CD8-positive, alpha-beta memory T cell (primary cell): ENCODE data around the gene FOXE1. TPM values are rescaled to one million over a fixed set of nuclear protein-coding genes. Genes with fewer than 3 reads are reported as not detected.

Source experiments
- CTCF ChIA-PET: fragments of 350-600 bp; sonication (Branson Sonifier 250); formaldehyde crosslinking; loops from one replicate; lab custom pipeline; 2021; ENCODE audit warnings: antibody characterized with exemption; lab: Charles Lee
- POLR2A ChIA-PET: fragments of 350-600 bp; sonication (Branson Sonifier 250); formaldehyde crosslinking; loops from one replicate; lab custom pipeline; 2021; ENCODE audit warnings: antibody characterized with exemption; lab: Charles Lee
- DNase-seq, 5 donors: peaks; one replicate each; pipeline versions ENCODE4 v3.0.0 to v3.0.0-alpha.2; 2020 to 2022; ENCODE audit warnings: mixed read lengths in 1 of 5
- H3K27ac ChIP-seq: one replicate; pipeline ENCODE4 v1.7.0; 2013; ENCODE audit warnings: low read depth, mild to moderate bottlenecking, low read length, moderate library complexity
- H3K27me3 ChIP-seq: 2 replicates; pipeline ENCODE4 v1.7.0; 2013; ENCODE audit warnings: low read length, mild to moderate bottlenecking; ENCODE audit not compliant: insufficient read depth, poor library complexity, severe bottlenecking
- H3K36me3 ChIP-seq: 2 replicates; pipeline ENCODE4 v1.7.0; 2013; ENCODE audit warnings: mild to moderate bottlenecking, low read length, moderate library complexity; ENCODE audit not compliant: insufficient read depth
- H3K4me1 ChIP-seq: 2 replicates; pipeline ENCODE4 v1.7.0; 2013; ENCODE audit warnings: mild to moderate bottlenecking, low read length, moderate library complexity; ENCODE audit not compliant: insufficient read depth
- H3K4me3 ChIP-seq: 2 replicates; pipeline ENCODE4 v1.7.0; 2013; ENCODE audit warnings: mild to moderate bottlenecking, low read length
- H3K9me3 ChIP-seq: 2 replicates; pipeline ENCODE4 v1.7.0; 2013; ENCODE audit warnings: mild to moderate bottlenecking, low read length
- H3K27ac Mint-ChIP-seq, 8 donors: one replicate each; pipeline ENCODE4 v1.8.0; 2020 to 2021; ENCODE audit warnings: mixed read lengths in 8 of 8, mild to moderate bottlenecking in 6 of 8, inconsistent platforms in 3 of 8, moderate library complexity in 3 of 8
- H3K27me3 Mint-ChIP-seq, 2 donors: one replicate each; pipeline ENCODE4 v1.8.0; 2020 to 2021; ENCODE audit warnings: mixed read lengths in 2 of 2, mild to moderate bottlenecking in 1 of 2, moderate library complexity in 1 of 2
- H3K36me3 Mint-ChIP-seq, 3 donors: one replicate each; pipeline ENCODE4 v1.8.0; 2020 to 2021; ENCODE audit warnings: mixed read lengths in 3 of 3, inconsistent platforms in 1 of 3, mild to moderate bottlenecking in 1 of 3
- H3K4me1 Mint-ChIP-seq, 3 donors: one replicate each; pipeline ENCODE4 v1.8.0; 2020 to 2021; ENCODE audit warnings: mixed read lengths in 3 of 3, inconsistent platforms in 1 of 3, mild to moderate bottlenecking in 1 of 3
- H3K4me3 Mint-ChIP-seq, 7 donors: one replicate each; pipeline ENCODE4 v1.8.0; 2020 to 2021; ENCODE audit warnings: mixed read lengths in 7 of 7, mild to moderate bottlenecking in 6 of 7, moderate library complexity in 4 of 7, inconsistent platforms in 2 of 7
- H3K9me3 Mint-ChIP-seq, 5 donors: one replicate each; pipeline ENCODE4 v1.8.0; 2020 to 2022; ENCODE audit warnings: mixed read lengths in 5 of 5, mild to moderate bottlenecking in 3 of 5, moderate library complexity in 2 of 5, inconsistent platforms in 1 of 5
- polyA plus RNA-seq: library from polyadenylated mRNA; unstranded; fragments of 300-500 nt; fragmentation: Illumina TruSeq; gene quantifications from one replicate; pipeline ENCODE4 v1.2.3, GENCODE V29; 2021
- total RNA-seq, 2 experiments: library from RNA; stranded (reverse); gene quantifications; one replicate each; pipeline ENCODE4 v1.2.3, GENCODE V29; 2021

Gene FOXE1
- total and polyA plus RNA-seq, 3 experiments from 2014 or later, result 0.07 TPM; not detected in 2

GRCh38 chr9:97873425-97873824, 20.4 kb downstream of the FOXE1 start:
- CTCF ChIA-PET, result no interaction called here

GRCh38 chr9:97873882-97874281, 20.9 kb downstream of the FOXE1 start:
- no peaks in the 10 kb centered on the region for H3K4me1 Mint-ChIP-seq

More at GRCh38 chr9:97873425-97873824, 20.4 kb downstream of the FOXE1 start:
- POLR2A ChIA-PET, result no interaction called here
- no peaks in the 10 kb centered on the region for H3K36me3 ChIP-seq
- H3K4me3 ChIP-seq, result no peak overlapping the region
- Mint-ChIP-seq H3K36me3 (peaks cover 5 to 43% (median 8%) of the 10 kb centered on the region in 3 donors), H3K27ac (no peak overlapping the region), H3K4me3 (no peak overlapping the region), H3K4me1 (no peaks in the 10 kb centered on the region), H3K27me3 (peaks cover 5 to 20% of the 10 kb centered on the region in 2 donors), H3K9me3 (peaks cover 0 to 2% (median under 1%) of the 10 kb centered on the region in 5 donors)
- no peaks in the 10 kb centered on the region for H3K27me3 ChIP-seq
- no peaks in the 10 kb centered on the region for H3K4me1 ChIP-seq
- H3K27ac ChIP-seq, result no peak overlapping the region
- no peak for DNase-seq
- H3K9me3 ChIP-seq, result no peaks in the 10 kb centered on the region

GRCh38 chr9:97874624-97875023, 21.6 kb downstream of the FOXE1 start:
- H3K9me3 ChIP-seq, result no peaks in the 10 kb centered on the region
- H3K4me3 Mint-ChIP-seq, result no peak overlapping the region
- no peak overlapping the region for H3K27ac ChIP-seq
- ChIA-PET POLR2A (no interaction called here), CTCF (no interaction called here)
- H3K36me3 ChIP-seq, result no peaks in the 10 kb centered on the region
- H3K4me3 ChIP-seq, result no peak overlapping the region
- no peak for DNase-seq
- no peaks in the 10 kb centered on the region for H3K4me1 ChIP-seq
- peaks cover 0 to 10% of the 10 kb centered on the region in 2 donors for H3K27me3 Mint-ChIP-seq
- peaks cover 0 to 1% (median 0%) of the 10 kb centered on the region in 5 donors for H3K9me3 Mint-ChIP-seq
- no peak overlapping the region for H3K27ac Mint-ChIP-seq
- no peaks in the 10 kb centered on the region for H3K4me1 Mint-ChIP-seq
- H3K27me3 ChIP-seq, result no peaks in the 10 kb centered on the region
- peaks cover 5 to 32% (median 8%) of the 10 kb centered on the region in 3 donors for H3K36me3 Mint-ChIP-seq

More at GRCh38 chr9:97873882-97874281, 20.9 kb downstream of the FOXE1 start:
- Histone ChIP-seq H3K9me3 (no peaks in the 10 kb centered on the region), H3K4me3 (no peak overlapping the region), H3K27me3 (no peaks in the 10 kb centered on the region), H3K36me3 (no peaks in the 10 kb centered on the region), H3K27ac (no peak overlapping the region), H3K4me1 (no peaks in the 10 kb centered on the region)
- Mint-ChIP-seq H3K27ac (no peak overlapping the region), H3K9me3 (peaks cover 0 to 2% (median 0%) of the 10 kb centered on the region in 5 donors), H3K27me3 (peaks cover 3 to 15% of the 10 kb centered on the region in 2 donors), H3K36me3 (peaks cover 5 to 39% (median 8%) of the 10 kb centered on the region in 3 donors), H3K4me3 (no peak overlapping the region)
- POLR2A ChIA-PET, result no interaction called here
- no peak for DNase-seq
- CTCF ChIA-PET, result no interaction called here

- H3K4me1 Mint-ChIP-seq, result no peaks in the 10 kb centered on the region
- Histone ChIP-seq H3K4me1 (no peaks in the 10 kb centered on the region), H3K9me3 (no peaks in the 10 kb centered on the region), H3K36me3 (no peaks in the 10 kb centered on the region), H3K27ac (no peak overlapping the region), H3K27me3 (no peaks in the 10 kb centered on the region), H3K4me3 (no peak overlapping the region)
- H3K27ac Mint-ChIP-seq, result peak overlapping the region in 1 of 8 donors; percentile 33
- peaks cover 0 to 7% of the 10 kb centered on the region in 2 donors for H3K27me3 Mint-ChIP-seq
- DNase-seq, result no peak
- H3K4me3 Mint-ChIP-seq, result no peak overlapping the region
- H3K9me3 Mint-ChIP-seq, result peaks cover 0 to 1% (median 0%) of the 10 kb centered on the region in 5 donors
- ChIA-PET POLR2A (no interaction called here), CTCF (no interaction called here)
- peaks cover 5 to 28% (median 8%) of the 10 kb centered on the region in 3 donors for H3K36me3 Mint-ChIP-seq
These were observed 22.1 kb downstream of the FOXE1 start for GRCh38 chr9:97875111-97875510.

- Mint-ChIP-seq H3K4me3 (no peak overlapping the region), H3K4me1 (no peaks in the 10 kb centered on the region), H3K36me3 (peaks cover 5 to 21% (median 8%) of the 10 kb centered on the region in 3 donors), H3K9me3 (peaks cover 0 to 1% (median 0%) of the 10 kb centered on the region in 5 donors), H3K27ac (peak overlapping the region in 1 of 8 donors; percentile 11), H3K27me3 (peaks cover 0 to 5% of the 10 kb centered on the region in 2 donors)
- Histone ChIP-seq H3K36me3 (no peaks in the 10 kb centered on the region), H3K9me3 (no peaks in the 10 kb centered on the region), H3K4me1 (no peaks in the 10 kb centered on the region), H3K27ac (no peak overlapping the region), H3K27me3 (no peaks in the 10 kb centered on the region), H3K4me3 (no peak overlapping the region)
- ChIA-PET POLR2A (no interaction called here), CTCF (no interaction called here)
- no peak for DNase-seq
These were observed 23.0 kb downstream of the FOXE1 start for GRCh38 chr9:97876061-97876460.

GRCh38 chr9:97880336-97880735, 27.3 kb downstream of the FOXE1 start:
- Histone ChIP-seq H3K36me3 (no peaks in the 10 kb centered on the region), H3K27me3 (no peaks in the 10 kb centered on the region), H3K27ac (no peak overlapping the region), H3K9me3 (no peaks in the 10 kb centered on the region), H3K4me3 (no peak overlapping the region), H3K4me1 (no peaks in the 10 kb centered on the region)
- CTCF ChIA-PET, result interaction anchor here (3.1 kb wide), 1 partner anchor 10 kb away, joined by 22 read pairs; no protein-coding TSS in a partner anchor
- peaks cover 3 to 12% (median 10%) of the 10 kb centered on the region in 3 donors for H3K36me3 Mint-ChIP-seq
- H3K27ac Mint-ChIP-seq, result peak overlapping the region in 1 of 8 donors; percentile 33
- POLR2A ChIA-PET, result no interaction called here
- DNase-seq, result no peak
- H3K4me3 Mint-ChIP-seq, result no peak overlapping the region
- no peaks in the 10 kb centered on the region for H3K9me3 Mint-ChIP-seq
- no peaks in the 10 kb centered on the region for H3K4me1 Mint-ChIP-seq
- peaks cover 0 to 1% of the 10 kb centered on the region in 2 donors for H3K27me3 Mint-ChIP-seq

- no peak overlapping the region for H3K4me3 ChIP-seq
- no peaks in the 10 kb centered on the region for H3K9me3 ChIP-seq
- peak overlapping the region in 1 of 7 donors; percentile 32 for H3K4me3 Mint-ChIP-seq
- DNase-seq, result peak; percentile 31 to 73 (median 48)
- no peak overlapping the region for H3K27ac ChIP-seq
- H3K27me3 Mint-ChIP-seq, result no peaks in the 10 kb centered on the region
- peaks cover 3 to 7% (median 6%) of the 10 kb centered on the region in 3 donors for H3K4me1 Mint-ChIP-seq
- ChIA-PET CTCF (interaction anchor here (0.6 to 5.8 kb wide), 15 partner anchors 10 to 427 kb away, joined by 3 to 87 read pairs (median 3); partner anchors contain the start of genes TRMO and XPA), POLR2A (interaction anchor here (0.8 kb wide), 1 partner anchor 31 kb away, joined by 3 read pairs; no protein-coding TSS in a partner anchor)
- H3K27me3 ChIP-seq, result no peaks in the 10 kb centered on the region
- no peaks in the 10 kb centered on the region for H3K36me3 ChIP-seq
- peaks cover 0 to 5% (median 4%) of the 10 kb centered on the region in 3 donors for H3K36me3 Mint-ChIP-seq
- peaks cover 9% of the 10 kb centered on the region for H3K4me1 ChIP-seq
- H3K27ac Mint-ChIP-seq, result peak overlapping the region in 3 of 8 donors; percentile 32 to 75 (median 42)
- peaks cover 0 to 16% (median 5%) of the 10 kb centered on the region in 5 donors for H3K9me3 Mint-ChIP-seq
These were observed 37.2 kb downstream of the FOXE1 start for GRCh38 chr9:97889941-97890887.
